Measurements from ENCODE around the gene TMTC1. TPM values are rescaled to one million over a fixed set of nuclear protein-coding genes. Genes with fewer than 3 reads are reported as not detected.

The TMTC1 gene
- total RNA-seq, 1 experiment from 2014 or later = 4.8 TPM

DNA sequence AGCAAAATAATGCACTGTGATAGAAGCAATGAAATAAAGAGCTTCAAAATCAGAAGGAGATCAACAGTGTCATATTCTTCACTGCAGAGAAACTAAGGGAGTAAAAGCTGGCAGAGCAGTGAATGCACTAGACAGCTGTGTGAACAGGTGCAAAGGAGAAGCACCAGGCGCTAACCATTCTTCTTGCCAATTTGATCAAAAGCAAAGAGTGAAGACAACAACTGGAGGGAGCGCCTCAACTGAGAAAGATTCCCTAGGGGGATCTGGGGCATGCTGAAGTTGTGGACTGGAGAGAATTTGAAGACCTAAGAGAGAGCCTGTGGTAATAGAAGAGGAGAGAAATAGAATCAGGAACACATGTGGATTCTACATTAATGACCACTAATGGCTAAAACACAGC, 235.9 kb downstream of the TMTC1 start:
- BruUV-seq (replicated peaks) = no TSS peak
- no peak overlapping the region for H2AFZ ChIP-seq
- H3K4me3 ChIP-seq = no peak overlapping the region
- no peaks in the 10 kb centered on the region for H3K27me3 ChIP-seq (ENCODE audit: insufficient read depth, low read depth)
- no peak for DNase-seq
- H3K9me3 ChIP-seq (ENCODE audit: insufficient read depth, low read depth) = no peaks in the 10 kb centered on the region
- H3F3A ChIP-seq (ENCODE audit: insufficient read depth, low read depth) = no peaks in the 10 kb centered on the region
- intact Hi-C loops (cut with micrococcal nuclease; ENCODE audit: unreplicated experiment) = no loop called here
- H3K9me2 ChIP-seq (ENCODE audit: insufficient read depth) = no peaks in the 10 kb centered on the region
- no peaks in the 10 kb centered on the region for H4K20me1 ChIP-seq (ENCODE audit: insufficient read depth)
- TF ChIP-seq, protein P1, sequence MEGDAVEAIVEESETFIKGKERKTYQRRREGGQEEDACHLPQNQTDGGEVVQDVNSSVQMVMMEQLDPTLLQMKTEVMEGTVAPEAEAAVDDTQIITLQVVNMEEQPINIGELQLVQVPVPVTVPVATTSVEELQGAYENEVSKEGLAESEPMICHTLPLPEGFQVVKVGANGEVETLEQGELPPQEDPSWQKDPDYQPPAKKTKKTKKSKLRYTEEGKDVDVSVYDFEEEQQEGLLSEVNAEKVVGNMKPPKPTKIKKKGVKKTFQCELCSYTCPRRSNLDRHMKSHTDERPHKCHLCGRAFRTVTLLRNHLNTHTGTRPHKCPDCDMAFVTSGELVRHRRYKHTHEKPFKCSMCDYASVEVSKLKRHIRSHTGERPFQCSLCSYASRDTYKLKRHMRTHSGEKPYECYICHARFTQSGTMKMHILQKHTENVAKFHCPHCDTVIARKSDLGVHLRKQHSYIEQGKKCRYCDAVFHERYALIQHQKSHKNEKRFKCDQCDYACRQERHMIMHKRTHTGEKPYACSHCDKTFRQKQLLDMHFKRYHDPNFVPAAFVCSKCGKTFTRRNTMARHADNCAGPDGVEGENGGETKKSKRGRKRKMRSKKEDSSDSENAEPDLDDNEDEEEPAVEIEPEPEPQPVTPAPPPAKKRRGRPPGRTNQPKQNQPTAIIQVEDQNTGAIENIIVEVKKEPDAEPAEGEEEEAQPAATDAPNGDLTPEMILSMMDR (conservative IDR thresholded peaks at IDR 0.05) = no peak
- no peak for TF ChIP-seq EZH2 (IDR thresholded peaks at IDR 0.05; ENCODE audit: low read depth)
- H3K27ac ChIP-seq = no peak overlapping the region
- no peaks in the 10 kb centered on the region for H3K79me2 ChIP-seq (ENCODE audit: low read depth)
- H3K4me1 ChIP-seq (replicated peaks; ENCODE audit: insufficient read depth) = no peaks in the 10 kb centered on the region
- CTCF ChIA-PET = no interaction called here
- POLR2A ChIA-PET (ENCODE audit: unreplicated experiment) = no interaction called here
- H3K4me2 ChIP-seq = no peak overlapping the region
- no peaks in the 10 kb centered on the region for H3K36me3 ChIP-seq (ENCODE audit: low read depth)

DNA sequence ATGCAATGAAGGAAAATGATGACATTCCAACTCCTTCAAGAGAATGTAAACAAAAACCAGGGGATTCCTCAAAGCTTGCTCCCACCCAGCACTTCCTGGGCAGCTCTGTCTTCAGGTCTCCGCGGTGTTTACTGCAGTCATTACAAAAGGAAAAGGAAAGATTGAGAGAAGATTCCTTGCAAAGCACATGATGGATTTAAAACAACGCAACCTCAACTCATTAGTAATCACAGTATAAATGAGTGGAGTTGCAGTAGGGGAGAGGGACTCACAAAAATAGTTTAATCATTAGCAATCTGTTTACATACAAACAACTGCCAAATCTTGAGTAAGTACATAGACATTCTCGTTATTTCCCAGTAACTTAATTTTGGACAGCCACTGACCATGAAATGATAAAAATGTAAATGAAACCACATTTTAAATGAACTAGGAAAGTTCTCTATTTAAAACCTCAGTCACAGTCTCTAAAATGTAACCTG, 236.6 kb downstream of the TMTC1 start:
- no peak overlapping the region for H3K4me3 ChIP-seq
- intact Hi-C loops (cut with micrococcal nuclease; ENCODE audit: unreplicated experiment) = no loop called here
- H3F3A ChIP-seq (ENCODE audit: insufficient read depth, low read depth) = no peaks in the 10 kb centered on the region
- ChIA-PET CTCF (no interaction called here), POLR2A (ENCODE audit: unreplicated experiment) (no interaction called here)
- peak in 1 of 2 experiments; percentile 36 for DNase-seq
- H3K27me3 ChIP-seq (ENCODE audit: insufficient read depth, low read depth) = no peaks in the 10 kb centered on the region
- TF ChIP-seq EZH2 (IDR thresholded peaks at IDR 0.05; ENCODE audit: low read depth) = no peak
- TF ChIP-seq, protein P1 (conservative IDR thresholded peaks at IDR 0.05) = no peak
- no peaks in the 10 kb centered on the region for H3K9me3 ChIP-seq (ENCODE audit: insufficient read depth, low read depth)
- H3K27ac ChIP-seq = no peak overlapping the region
- no peaks in the 10 kb centered on the region for H3K36me3 ChIP-seq (ENCODE audit: low read depth)
- no peaks in the 10 kb centered on the region for H3K4me1 ChIP-seq (replicated peaks; ENCODE audit: insufficient read depth)
- no peaks in the 10 kb centered on the region for H3K9me2 ChIP-seq (ENCODE audit: insufficient read depth)
- no peaks in the 10 kb centered on the region for H4K20me1 ChIP-seq (ENCODE audit: insufficient read depth)
- no TSS peak for BruUV-seq (replicated peaks)
- no peaks in the 10 kb centered on the region for H3K79me2 ChIP-seq (ENCODE audit: low read depth)
- no peak overlapping the region for H2AFZ ChIP-seq
- H3K4me2 ChIP-seq = no peak overlapping the region

DNA sequence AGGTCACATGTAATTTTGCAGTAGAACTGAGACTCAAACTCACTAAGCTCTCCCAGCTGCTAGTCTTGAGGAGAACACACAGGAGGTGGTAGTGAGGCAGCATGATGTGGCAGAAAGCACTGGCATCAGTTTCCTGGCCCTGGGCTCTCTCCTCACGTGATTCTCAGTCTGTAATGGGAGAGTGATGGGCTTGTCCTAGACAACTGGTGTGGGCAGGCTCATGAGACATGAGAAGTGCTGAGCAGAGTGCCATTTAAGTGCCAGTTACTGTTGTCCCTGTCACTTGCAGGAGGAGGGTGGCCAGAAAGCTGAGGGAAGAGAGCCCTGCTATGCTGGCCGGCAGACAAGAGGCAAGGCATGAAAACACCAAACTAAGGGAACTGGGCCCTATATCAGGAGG, 237.7 kb downstream of the TMTC1 start:
- BruUV-seq (replicated peaks) = no TSS peak
- intact Hi-C loops (cut with micrococcal nuclease; ENCODE audit: unreplicated experiment) = no loop called here
- POLR2A ChIA-PET (ENCODE audit: unreplicated experiment) = no interaction called here

More for the DNA sequence above, 237.7 kb downstream of the TMTC1 start:
- Histone ChIP-seq H3K9me3 (ENCODE audit: insufficient read depth, low read depth) (no peaks in the 10 kb centered on the region), H3K4me1 (replicated peaks; ENCODE audit: insufficient read depth) (no peaks in the 10 kb centered on the region), H3K27me3 (ENCODE audit: insufficient read depth, low read depth) (no peaks in the 10 kb centered on the region), H3K4me3 (no peak overlapping the region), H4K20me1 (ENCODE audit: insufficient read depth) (no peaks in the 10 kb centered on the region), H3K27ac (no peak overlapping the region), H3K9me2 (ENCODE audit: insufficient read depth) (no peaks in the 10 kb centered on the region), H3K79me2 (ENCODE audit: low read depth) (no peaks in the 10 kb centered on the region), H2AFZ (no peak overlapping the region), H3F3A (ENCODE audit: insufficient read depth, low read depth) (no peaks in the 10 kb centered on the region), H3K36me3 (ENCODE audit: low read depth) (no peaks in the 10 kb centered on the region), H3K4me2 (no peak overlapping the region)
- no peak for DNase-seq
- CTCF ChIA-PET = no interaction called here
- no peak for TF ChIP-seq EZH2 (IDR thresholded peaks at IDR 0.05; ENCODE audit: low read depth)
- TF ChIP-seq, protein P1 (conservative IDR thresholded peaks at IDR 0.05) = no peak
